Right hindlimb (tissue), 1 donor: Measurements from ENCODE around the gene GPX3.

Experiments used
- DNase-seq: peaks from one replicate; pipeline ENCODE4 v3.0.0-alpha.2; 2018

GPX3 gene

DNA sequence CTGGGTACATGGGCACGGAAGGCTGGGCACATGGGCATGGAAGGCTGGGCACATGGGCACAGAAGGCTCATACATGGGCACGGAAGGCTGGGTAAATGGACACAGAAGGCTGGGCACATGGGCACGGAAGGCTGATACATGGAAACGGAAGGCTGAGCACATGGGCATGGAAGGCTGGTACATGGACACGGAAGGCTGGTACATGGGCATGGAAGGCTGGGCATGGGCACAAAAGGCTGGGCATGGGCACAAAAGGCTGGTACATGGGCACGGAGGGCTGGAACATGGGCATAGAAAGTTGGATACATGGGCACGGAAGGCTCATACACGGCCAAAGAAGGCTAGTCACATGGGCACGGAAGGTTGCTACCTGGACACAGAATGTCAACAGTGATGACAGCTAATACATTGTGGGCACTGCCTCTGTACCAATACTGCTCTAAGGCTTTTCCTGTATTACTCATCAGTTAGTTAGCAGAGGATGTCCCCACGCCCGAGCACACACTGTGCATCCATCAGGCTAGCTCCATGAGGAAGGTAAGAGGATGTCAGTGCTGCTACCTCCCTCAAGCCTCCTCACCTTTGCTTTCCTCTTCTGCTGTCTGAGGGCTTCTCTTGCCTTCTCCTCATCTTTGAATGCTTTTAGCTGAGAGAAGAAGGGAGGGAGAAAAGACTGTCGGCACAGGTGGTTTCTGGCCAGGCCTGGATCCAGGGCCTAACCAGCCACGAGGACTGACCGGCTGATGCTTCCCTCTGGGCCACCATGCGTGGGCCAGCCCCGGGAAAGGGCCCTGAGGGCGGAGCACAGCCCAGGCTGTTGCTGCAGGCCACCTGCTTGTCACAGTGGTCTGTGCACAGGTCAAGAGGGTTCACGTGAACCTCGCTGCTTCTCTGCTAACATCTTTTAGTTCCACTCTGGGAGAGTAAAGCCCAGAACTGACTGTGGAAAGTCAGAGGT is 14.3 kb downstream of the GPX3 start:
- no peak for DNase-seq

DNA sequence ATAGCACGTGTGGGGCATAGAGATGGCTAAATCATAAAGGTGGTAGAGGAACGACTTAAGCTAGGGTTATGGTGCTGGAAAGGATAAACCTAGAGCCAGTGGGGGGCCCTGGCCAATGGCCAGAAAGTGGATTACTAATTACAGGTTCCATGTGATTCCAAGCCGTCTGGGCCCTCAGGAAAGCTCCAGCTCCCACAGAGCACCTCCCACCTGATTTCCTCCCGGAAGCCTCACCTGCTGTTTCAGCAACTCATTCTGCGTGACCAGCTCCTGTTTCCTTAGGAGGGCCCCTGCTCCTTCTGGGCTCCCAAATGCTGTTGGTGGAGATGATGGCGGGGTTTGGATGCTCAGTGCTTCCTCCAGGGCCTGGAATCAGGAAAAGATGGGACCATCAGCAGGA is 16.2 kb downstream of the GPX3 start:
- no peak for DNase-seq

DNA sequence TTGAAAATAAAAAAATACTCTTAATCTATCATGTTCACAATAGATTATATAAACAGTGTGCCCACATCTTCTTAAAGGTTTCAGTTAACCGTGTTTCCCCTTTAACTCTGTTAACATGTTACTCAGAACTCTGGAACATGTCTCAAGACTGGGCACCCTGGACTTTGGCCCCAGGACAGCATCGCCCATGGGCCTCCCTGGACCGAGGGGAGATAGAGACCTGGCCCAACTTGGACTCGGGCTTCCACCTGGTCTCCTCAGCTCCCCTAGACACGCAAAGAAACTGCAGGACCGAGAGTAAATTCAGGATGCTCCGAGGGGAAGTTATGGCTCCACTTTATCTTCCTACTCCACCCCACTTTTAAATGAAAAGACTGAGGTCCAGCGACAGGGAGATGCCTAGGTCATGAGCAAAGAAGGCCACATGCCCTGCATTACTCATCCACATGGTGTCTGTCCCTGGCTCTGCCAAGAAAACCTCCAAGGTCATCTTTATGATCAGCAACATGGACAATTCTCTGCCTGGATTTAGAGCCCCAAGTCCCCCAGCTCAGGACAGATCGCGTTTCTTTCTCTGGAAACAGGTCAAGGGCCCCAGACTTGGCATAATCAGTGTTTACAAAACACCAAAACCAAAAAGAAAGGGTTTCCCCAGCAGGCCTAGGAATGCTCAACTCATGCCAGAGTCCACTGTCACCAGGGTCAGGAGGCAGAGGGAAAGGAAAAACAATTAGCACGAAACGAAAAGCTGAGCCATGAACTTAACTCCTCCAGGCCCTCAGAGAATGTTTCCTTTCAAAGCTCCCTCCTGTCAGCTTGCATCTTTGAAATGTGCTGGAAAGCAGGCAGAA is 17.4 kb downstream of the GPX3 start:
- DNase-seq, result peak; percentile 66

DNA sequence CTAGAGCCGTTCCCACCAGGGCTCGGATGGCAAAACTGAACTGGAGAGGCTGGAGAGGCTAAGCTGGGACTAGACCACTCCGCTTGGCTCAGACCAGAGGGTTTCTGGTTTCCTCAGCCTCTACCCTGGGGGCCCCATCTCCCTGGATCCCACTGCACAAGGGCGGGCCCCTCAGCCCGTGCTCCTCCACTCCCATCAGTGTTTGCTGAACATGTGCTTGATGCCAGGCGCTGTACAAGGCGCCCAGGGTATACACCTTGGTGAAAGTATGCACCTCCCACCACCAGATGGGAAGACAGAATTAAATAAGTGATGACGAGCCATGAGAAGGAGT is 18.0 kb downstream of the GPX3 start:
- peak; percentile 35 for DNase-seq

DNA sequence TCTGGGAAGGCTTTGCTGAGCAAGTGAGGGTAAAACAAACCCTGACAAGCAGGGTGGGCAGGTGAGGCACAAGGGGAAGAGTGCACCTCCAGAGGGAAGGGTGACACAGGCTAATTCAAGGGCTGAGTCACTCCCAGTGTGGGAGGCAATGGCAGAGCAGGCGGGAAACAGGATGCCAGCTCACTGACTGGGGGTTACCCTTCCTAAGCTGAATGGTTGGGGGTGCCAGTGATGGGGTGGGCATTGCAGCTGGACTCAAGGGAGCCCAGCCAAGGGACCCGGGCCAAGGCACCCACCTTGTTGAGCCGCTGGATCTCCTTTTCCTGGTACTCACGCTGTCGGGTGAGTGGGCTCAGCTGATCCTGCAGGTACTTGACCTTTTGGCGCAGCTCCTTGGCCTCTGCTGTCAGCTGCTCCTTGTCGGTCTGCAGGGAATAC is 18.4 kb downstream of the GPX3 start:
- DNase-seq, result no peak

DNA sequence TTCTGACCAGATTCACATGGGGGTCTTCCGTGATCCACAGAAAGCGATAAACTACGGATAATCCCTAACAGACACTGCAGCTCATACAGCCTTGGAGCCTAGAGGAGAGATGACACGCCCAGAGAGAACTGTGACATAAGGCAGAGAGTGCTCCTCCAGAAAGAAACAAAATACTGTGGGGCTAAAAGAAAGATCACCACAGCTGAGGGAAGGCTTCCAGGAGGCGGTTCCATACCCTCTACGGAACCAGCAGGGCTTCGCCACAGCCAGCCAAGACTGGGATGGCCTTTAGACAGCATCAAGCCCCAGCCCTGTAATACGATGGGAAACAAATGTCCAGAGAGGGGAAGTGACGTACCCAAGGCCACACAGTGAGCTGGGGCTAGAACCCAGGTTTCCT is 19.3 kb downstream of the GPX3 start:
- DNase-seq, result no peak

DNA sequence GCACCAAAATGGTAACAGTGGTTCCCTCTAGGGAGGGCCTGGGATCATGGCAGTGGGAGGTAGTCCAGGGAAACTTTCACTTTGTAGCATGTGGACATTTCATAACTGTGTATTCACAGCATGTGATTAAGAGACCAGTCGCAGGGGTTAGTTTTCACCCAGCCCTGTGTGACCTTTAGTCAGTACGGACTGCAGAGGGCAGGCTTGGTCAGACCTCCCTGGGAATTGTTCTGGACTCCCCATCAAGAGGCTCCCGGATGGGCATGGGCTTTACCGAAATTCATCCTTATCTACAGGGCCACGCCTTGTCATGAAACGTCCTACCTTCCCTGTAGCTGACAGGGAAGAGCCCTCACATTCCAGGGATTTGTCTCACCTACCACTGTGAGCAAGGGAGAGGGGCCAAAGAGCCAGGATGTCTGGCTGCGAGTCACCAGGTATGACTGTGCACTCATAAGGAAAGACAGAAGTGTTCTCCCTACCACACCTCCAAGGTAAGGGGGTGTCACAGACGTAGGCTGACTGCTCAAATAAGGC is 19.9 kb downstream of the GPX3 start:
- DNase-seq, result no peak

DNA sequence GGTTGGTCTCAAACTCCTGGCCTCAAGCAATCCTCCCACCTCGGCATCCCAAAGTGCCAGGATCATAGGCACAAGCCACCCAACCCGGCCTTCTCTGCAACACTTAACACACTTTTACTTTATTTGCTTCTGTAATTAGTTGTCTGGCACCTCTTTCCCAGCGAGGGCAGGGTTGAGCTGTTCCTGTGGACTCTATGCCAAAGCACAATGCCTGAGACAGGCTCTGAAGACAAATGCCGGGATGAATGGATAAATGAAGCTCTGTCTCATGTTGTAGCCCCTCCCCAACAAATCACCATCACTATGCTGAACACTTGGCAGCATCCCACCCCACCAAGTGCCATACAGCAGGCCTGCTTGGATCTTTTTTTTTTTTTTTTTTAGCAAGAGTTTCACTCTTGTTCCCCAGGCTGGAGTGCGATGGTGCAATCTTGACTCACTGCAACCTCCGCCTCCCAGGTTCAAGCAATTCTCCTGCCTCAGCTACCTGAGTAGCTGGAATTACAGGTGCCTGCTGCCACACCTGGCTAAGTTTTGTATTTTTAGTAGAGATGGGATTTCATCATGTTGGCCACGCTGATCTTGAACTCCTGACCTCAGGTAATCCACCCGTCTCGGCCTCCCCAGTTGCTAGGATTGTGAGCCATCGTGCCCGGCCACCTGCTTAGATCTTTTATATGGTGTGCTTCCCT is 21.3 kb downstream of the GPX3 start:
- DNase-seq, result no peak

DNA sequence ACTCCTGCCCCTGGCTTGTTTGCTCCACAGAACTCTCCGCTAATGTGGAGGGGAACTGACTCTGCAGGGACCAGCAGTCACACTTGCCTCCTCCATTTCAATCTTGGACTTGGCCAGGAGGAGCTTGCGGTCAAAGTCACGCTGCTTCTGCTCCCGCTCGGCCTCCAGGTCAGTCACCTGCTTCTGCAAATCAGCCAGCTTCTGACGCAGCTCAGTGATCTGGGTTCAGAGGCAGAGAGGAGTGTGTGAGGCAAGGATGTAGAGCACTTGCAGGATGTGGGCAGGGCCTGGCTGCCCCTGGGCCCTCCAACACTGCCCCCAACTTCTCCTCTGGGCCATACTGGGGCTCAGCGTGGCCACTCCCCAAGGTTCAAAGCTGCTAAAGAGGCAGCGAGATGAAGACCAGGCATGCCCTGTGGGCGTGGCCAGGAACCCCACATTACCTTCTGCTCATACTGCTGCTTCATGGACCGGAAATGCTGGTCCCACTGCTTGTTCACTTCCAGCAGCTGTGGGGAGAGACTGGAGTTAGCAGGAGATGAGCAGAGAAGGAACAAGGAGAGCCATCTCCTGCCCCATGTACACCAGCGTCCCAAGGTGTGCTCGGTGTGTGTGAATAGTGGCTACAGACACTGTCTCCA is 22.2 kb downstream of the GPX3 start:
- no peak for DNase-seq

DNA sequence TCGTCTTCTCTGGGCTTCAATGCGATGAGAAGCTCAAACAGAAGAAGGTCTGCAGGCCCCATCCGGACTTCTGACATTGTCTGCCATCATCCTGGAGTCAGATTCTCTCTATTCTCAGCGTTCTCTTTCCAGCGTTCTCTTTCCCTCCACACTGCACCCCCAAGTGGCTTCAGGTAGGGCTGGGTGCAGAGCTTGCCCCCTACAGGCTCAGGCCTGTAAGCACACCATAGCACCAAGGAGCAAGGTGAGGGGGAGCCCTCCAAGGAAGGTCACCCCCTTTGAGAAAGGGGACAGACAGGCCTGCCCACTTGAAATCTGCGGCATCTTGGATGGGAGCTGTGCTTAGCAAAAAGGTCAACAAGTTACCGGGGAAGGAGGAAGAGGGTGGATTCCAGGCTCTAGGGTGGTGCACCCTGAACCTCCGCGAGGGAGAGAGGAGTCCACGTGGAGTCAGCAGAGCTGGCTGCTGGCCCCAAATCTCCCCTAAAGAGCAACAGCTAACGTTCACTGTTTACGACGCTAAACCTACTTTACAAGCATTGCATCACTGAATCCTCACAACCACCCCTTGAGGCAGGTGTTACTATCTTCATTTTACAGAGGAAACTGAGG is 27.5 kb downstream of the GPX3 start:
- no peak for DNase-seq

DNA sequence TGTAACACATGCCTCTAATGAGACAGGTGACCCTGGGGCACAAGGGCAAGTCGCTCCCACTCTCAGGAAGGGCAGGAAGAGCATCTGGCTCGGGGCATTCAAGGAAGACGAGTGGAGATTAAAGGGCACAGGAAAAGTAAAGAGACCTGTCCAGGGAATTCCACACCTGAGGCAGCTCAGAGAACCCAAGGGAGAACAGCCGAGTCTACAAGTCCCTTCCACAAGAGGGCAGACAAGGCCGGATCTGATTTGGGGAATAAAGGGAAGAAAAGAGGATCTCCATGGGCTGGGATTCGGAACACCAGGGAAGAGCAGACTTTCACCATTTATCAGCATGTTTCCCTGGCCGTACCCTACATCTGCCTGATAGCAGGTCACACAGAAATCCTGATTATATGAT is 28.1 kb downstream of the GPX3 start:
- no peak for DNase-seq

DNA sequence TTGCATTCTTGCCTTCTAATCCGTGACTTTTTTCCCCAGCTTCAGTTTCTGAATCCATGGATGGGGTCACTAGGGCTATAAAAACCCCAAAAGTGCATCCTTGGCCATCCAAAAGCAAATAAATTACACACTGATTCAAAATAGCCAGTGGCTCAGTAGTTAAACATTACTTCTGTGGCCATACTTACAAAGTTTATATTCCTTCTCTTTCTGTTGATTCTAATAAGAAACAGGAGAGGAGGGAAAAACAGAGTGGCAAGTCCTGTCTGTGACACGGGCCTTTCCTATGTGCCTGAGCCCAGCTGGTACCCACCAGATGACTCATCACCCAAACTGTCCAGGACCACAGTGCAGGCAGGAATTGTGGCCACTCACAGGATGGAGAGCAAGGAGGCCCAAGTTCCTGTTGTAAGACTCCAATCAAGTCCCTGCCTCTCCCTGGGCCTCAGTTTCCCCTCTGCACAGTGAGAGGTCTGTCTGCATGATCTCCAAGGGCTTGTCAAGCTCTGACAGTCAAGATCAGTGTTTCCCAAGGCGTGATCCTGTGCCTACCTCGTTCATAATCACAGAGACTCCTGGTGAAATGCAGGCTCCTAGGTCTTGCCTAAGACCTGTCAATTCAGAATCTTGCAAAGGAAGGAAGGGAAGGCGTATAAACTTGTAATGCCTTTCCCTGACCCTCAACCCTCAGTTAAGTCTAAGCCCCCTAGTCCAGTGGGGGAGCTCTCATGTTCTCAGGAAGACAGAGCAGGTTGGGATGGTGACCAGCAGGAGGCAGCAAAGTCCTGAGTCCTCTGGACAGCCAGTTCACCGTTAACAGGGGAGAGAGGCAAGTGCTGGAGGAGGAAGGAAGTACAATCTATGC is 30.9 kb downstream of the GPX3 start:
- DNase-seq, result peak; percentile 80

DNA sequence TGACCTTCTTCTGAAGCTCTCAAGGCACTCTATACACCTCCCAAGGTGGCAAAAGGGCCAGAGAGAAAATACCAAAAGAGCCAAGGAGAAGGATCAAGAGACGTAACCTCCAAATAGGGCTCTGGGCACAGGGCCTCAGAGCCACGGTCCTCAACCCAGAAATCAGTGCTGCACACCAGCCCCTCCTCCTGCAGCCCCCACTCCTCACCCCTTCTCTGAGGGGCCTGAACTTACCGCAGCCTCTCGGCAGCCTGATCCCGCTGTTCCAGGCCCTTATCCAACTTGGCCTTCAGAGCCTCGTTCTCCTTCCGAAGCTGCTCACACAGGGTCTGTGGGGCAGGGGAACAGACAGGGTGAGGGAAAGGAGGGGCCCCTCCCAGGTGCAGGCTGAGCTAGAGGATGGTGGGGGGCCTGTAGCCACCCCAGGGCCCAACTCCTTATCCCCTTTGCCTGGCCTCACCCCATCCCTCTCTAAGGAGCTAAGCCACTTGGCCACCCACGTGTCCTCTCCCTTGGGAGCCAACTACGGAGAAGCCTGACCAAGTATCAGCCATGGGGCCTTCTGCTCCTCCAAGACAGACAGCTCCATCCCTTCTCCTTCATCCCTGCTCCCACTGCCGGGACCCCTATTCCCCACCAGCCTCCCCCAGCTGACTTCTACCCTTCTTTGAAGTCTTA is 31.7 kb downstream of the GPX3 start:
- no peak for DNase-seq

DNA sequence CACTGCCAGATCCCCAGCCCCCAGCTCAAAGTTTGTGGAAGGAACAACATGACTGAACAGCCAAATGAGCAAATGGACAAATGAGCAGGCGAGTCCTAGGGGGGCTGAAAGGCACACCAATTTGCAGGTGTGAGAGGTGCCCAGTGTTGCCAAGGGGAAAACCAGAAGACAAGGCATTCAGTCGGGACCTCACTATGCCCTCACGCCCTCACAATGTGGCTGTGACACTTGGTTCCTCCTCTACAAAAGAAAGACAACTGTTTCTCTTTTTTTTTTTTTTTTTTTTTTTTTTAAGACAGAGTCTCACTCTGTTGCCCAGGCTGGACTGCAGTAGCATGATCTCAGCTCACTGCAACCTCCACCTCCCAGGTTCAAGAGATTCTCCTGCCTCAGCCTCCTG is 32.4 kb downstream of the GPX3 start:
- DNase-seq, result no peak

DNA sequence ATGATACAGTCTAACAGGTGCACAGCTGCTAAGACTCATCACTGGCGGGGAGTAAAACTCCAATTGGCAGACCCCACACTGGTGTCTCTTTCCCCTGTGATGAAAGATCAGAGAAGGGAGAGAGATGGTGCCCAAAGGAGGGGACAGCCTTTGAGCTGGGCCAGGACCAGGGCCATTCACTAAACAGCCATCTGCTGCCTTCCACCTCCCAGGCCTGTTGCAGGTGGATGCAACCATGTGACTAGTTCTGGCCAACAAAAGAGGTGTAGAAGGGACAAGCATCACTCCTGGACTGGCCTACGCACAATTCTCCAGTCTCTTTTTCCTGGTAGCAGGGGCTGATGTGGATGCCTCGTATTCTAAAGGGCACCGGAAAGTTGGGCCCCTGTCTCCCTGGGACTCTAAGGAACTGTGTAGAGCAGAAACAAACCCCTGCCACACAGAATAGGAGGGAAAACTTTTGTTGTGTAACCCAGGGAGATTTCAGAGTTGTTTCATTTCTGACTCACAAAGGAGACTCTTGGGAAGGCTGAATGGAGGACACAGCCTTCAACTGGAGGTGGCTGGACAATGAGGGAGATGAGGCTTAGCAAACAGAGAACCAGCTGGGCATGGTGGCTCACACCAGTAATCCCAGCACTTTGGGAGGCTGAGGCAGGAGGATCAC is 33.5 kb downstream of the GPX3 start:
- DNase-seq, result no peak

DNA sequence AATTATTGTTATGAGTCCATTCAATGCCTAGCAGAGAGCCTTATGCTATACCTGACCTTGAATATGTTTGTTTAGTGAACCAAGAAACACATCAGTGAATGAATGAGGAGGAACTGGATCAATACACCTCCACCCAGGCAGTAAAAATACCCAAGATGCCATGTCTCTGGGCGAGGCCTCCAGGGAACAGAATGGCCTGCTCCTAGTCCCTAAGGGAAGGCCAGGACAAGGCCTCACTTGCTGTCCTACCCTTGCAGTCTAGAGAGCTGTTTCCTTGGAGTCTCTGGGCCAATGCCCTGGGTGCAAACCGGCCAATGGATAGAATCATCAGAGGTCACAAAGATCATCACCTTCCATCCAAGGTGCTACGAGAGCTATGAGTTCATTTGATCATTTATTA is 34.3 kb downstream of the GPX3 start:
- no peak for DNase-seq

DNA sequence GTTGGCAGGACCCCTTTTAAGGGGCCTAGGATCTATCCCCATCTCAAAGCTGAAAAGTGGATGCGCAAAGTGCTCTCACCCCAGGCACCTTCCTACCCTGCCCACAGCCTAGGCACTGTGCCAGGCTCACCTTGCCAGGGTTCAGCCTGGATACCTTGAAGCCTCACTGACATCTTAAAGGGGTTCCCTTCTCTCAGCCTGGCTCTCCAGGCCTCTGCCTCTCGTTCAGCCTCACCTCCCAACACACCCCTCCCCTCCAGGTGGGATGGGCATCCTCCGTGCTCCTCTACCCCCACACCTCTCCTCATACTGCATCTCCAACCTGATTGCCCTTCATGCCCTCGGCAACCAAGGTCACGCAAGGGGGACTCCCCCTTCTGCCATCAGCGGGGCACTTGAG is 34.9 kb downstream of the GPX3 start:
- no peak for DNase-seq

DNA sequence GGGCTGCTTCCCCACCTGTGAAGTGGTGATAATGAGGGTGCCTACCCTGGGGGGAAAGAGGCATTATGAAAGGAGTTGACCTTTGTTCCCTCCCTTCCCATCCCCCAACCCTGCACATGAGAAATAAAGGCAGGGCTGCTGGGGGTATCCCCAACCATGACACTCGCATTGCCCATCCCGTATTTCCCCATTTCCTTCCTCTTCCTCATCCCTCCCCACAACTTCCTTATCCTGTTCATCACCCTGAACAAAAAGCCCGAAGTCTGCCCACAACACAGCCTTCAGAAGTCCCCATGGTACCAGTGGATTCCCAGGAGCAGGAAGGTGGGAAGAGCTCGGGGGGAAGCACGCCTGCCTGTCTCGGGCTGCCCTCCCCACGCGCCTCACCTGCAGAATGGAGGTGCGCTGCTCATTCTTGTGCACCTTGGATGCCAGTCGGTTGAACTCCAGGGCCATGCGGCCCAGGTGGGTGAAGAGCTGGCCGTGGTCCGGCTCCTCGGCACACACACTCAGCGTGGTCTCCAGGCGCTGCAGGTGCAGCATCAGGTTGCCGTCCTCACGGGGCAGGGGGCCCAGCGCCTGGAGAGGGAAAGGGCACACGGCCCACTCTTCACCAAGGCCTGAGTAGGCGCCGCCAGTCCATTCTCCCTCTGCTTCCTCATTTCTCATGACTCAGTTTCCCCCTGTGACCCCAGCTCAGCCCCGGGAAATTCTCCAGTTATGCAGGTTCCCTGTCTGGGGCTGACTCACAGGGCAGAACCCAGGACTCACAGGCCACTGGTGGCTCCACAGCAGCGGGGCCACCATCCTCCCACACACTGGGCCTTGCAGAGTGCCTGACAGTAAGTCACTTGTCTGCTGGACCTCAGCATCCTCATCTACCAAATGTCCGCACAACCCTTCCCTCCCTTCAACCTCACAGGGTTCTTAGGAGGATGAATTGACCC is 36.3 kb downstream of the GPX3 start:
- DNase-seq, result no peak

DNA sequence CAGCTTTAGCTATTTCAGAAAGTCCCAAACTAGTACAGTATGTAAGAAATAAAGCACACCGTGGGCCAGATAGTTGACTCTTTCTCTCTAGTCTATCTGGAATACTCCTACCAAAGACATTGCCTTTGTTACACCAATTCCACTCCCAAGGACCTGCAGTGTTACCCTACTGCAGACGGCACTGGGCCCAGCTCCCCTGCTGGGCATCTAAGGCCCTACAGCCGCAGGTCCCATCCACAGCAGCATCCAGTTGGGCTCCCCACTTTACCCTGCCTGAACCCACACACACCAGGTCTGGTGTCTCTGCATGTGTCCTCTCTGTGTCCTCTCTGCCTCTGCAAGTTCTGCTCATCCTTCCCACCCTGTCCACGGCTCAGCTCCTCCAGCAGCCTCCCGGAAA is 37.9 kb downstream of the GPX3 start:
- DNase-seq, result no peak
